Measurements from ENCODE around the gene EEF1AKMT4.

The EEF1AKMT4 gene

DNA sequence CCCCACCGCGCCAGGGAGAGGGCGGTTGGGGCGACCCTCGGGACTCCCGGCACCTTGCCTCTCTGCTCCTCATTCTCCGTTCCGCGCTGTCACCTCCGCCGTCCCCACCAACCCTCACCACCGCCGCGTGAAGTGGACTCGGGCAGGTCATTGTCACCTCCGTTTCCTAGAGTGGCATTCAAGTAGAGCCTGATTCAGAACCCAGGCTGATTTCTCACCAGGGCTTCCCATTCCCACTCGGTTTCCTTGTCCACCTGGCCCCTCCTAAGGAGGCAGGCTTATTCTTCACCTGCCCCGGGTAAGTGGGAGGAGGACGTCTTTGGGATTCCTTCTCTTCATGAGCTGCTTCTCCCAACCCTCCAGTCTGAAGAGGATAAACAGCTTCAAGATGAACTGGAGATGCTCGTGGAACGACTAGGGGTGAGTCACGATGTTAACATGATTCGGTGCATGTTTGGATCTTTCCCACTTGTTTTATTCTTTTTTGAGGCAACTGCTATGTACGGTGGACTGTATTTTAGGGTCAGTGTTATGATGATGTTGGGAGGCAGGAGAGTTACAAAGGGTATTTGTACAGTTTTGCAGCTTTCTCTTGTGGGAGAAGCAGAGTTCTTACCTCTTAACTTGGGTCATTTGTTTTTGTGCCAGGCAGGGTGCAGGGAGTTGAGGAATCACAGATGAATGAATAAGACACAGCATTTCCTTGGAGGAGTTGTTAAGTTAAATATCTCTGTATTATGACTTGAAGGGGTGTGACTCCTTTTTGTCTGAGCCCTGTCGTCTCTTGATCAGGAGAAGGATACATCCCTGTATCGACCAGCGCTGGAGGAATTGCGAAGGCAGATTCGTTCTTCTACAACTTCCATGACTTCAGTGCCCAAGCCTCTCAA, 50.3 kb downstream of the EEF1AKMT4 start:
- CTCF ChIA-PET = no interaction called here
- TF ChIP-seq, protein P1, sequence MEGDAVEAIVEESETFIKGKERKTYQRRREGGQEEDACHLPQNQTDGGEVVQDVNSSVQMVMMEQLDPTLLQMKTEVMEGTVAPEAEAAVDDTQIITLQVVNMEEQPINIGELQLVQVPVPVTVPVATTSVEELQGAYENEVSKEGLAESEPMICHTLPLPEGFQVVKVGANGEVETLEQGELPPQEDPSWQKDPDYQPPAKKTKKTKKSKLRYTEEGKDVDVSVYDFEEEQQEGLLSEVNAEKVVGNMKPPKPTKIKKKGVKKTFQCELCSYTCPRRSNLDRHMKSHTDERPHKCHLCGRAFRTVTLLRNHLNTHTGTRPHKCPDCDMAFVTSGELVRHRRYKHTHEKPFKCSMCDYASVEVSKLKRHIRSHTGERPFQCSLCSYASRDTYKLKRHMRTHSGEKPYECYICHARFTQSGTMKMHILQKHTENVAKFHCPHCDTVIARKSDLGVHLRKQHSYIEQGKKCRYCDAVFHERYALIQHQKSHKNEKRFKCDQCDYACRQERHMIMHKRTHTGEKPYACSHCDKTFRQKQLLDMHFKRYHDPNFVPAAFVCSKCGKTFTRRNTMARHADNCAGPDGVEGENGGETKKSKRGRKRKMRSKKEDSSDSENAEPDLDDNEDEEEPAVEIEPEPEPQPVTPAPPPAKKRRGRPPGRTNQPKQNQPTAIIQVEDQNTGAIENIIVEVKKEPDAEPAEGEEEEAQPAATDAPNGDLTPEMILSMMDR (IDR thresholded peaks at IDR 0.05; ENCODE audit: control extremely low read depth, extremely low read depth, low read depth, missing control alignments) = no peak
- DNase-seq (ENCODE audit: extremely low spot score) = peak; percentile 8
- POLR2A ChIA-PET = no interaction called here

DNA sequence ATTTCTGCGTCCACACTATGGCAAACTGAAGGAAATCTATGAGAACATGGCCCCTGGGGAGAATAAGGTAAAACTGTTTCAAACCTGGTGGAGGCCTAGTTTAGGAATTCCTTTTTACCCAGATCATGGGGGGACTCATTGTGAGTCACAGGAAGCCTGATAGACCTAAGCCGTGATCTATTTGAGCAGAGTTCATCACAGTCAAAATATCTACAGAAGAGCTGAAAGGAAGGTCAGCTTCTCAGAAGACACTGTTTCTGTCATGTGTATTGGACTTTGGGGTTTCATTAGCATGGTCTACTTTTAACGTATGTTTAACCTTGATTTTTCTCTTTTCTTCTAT, 50.9 kb downstream of the EEF1AKMT4 start:
- no peak for DNase-seq (ENCODE audit: extremely low spot score)
- CTCF ChIA-PET = interaction anchor here (1.2 kb wide), 1 partner anchor 128 kb away, joined by 3 read pairs; no protein-coding TSS in a partner anchor
- POLR2A ChIA-PET = no interaction called here
- TF ChIP-seq, protein P1 (IDR thresholded peaks at IDR 0.05; ENCODE audit: control extremely low read depth, extremely low read depth, low read depth, missing control alignments) = no peak

- ChIA-PET CTCF (interaction anchor here (1.0 to 1.7 kb wide), 4 partner anchors 15 to 509 kb away, joined by 3 to 7 read pairs (median 4); no protein-coding TSS in a partner anchor), POLR2A (no interaction called here)
- DNase-seq (ENCODE audit: extremely low spot score) = no peak
- TF ChIP-seq, protein P1 (IDR thresholded peaks at IDR 0.05; ENCODE audit: control extremely low read depth, extremely low read depth, low read depth, missing control alignments) = peak; percentile 40
Measured at GRCh38 chr3:184305577-184305976, 56.1 kb downstream of the EEF1AKMT4 start.

DNA sequence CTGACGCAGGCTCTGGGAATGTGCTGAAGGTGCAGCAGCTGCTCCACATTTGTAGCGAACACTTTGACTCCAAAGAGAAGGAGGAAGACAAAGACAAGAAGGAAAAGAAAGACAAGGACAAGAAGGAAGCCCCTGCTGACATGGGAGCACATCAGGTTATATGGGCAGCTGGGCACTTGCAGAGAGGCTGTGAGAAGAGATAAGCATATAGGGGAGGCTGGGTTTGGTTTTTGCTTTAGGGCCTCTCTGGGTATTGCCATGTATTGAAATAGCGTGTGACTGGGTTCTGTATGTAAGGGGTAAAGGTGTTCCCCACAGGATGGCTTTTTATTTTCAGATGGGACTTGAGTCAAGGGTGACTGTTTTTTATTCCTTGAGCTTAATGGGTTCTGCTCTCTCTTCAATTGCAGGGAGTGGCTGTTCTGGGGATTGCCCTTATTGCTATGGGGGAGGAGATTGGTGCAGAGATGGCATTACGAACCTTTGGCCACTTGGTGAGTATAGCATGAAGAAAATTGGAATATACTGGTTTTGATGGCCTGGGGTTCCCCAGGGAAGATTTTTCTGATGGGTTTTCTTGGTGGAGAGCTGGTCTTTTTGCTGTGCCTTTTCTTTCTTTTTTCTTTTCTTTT, 57.0 kb downstream of the EEF1AKMT4 start:
- TF ChIP-seq, protein P1 (IDR thresholded peaks at IDR 0.05; ENCODE audit: control extremely low read depth, extremely low read depth, low read depth, missing control alignments) = no peak
- no peak for DNase-seq (ENCODE audit: extremely low spot score)
- POLR2A ChIA-PET = no interaction called here
- CTCF ChIA-PET = interaction anchor here (1.0 to 1.7 kb wide), 4 partner anchors 14 to 508 kb away, joined by 3 to 7 read pairs (median 4); no protein-coding TSS in a partner anchor

DNA sequence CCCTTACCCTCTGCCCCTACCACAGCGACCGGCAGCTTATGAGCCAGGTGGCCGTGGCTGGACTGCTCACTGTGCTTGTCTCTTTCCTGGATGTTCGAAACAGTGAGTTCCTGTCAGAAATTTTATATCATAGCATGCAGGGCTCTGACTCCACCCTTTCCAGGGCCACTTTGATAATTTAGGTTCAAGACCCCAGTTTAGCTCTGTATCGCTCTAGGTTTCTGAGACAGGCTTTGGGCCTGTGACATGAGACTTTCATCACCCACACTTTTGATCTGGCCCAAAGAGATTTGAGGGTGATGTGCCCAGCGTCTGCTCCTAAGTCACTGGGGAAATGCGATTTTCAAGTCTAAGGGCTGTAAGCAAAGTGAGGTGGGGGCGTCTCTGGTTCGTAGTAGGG, 58.4 kb downstream of the EEF1AKMT4 start:
- TF ChIP-seq, protein P1 (IDR thresholded peaks at IDR 0.05; ENCODE audit: control extremely low read depth, extremely low read depth, low read depth, missing control alignments) = no peak
- ChIA-PET CTCF (no interaction called here), POLR2A (no interaction called here)
- no peak for DNase-seq (ENCODE audit: extremely low spot score)
